ENCODE data around the gene KCNH4.
A peak's percentile ranks its signal among the peaks of the same experiment; 100 is the strongest.

Gene KCNH4

DNA sequence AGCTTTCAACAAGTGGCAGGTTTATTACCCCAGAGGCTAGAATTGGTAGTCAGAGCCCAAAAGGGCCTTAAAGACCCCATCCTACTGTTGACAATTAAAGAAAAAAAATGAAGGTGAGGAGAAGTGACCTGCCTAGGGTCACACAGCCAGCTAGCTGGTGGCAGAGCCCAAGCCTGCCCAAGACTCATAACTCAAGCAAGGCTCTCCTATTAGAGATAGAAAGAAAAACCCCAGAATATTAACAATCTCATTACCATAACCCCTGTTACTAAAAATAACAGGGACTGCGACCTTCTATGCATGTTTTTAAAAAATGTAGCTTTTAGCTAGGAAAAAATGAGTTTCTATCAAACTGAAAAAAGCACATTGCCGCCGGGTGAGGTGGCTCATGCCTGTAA is 44.3 kb downstream of the KCNH4 start:
- DNase-seq (ENCODE audit: low read depth in 2 of 2): no peak

DNA sequence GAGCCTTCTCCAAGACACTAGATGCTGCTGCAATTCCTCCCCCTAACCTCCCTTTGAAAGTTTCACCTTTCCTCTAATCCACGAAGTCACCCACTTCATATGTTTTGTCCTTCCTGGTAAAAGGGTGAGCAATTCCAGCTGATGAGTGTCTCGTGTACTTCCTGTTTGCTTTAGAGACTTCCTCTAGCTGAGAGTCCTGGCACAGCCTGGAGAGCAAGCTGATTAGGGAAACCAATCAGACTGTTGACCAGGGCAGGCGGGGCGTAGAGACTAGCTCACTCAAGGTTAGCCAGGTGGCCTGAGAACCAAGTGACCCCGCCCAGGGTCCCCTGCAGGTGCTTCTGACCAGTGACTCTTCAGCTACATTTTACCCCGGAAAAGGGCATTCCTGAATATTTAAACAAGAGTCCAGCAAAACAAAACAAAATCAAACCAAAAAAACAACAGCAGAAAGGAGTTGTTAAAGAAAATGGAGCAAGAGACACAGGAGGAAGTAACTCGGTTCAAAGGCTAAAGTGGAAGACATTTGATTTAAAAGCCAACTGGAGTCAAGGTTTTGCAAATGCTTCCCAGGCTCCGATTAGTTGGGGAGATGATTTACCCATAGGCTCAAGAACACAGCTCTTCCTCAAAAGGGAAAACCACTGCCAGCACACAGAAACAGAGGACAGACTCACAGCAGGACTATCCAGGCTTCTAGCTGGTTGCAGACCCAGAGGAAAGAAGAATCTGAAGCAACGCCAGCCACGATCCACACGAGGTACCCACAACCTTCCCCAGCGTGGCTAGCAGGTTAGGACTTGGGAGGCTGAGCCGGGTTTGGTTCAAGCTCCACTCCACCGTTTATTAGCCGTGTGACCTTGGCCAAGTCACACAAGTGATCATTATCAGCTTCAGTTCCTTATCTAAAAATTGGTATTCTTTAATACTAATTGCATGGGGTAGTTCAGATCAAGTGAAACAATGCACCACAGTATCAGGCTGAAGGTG is 45.0 kb downstream of the KCNH4 start:
- DNase-seq (ENCODE audit: low read depth in 2 of 2): no peak

DNA sequence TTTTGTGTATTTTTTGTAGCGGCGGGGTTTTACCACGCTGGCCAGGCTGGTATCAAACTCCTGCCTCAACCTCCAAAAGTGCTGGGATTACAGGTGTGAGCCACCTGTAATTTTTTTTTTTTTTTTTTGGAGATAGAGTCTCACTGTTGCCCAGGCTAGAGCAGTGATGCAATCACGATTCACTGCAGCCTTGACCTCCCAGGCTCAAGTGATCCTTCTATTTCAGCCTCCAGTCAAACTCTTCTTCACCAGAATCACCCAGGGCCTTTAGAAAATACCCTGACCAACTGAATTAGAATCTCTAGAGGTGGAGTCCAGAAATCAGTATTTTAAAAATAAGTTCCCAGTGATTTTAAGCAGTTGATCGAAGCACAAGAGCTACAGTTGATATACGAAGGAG is 45.8 kb downstream of the KCNH4 start:
- DNase-seq (ENCODE audit: low read depth in 2 of 2): no peak

DNA sequence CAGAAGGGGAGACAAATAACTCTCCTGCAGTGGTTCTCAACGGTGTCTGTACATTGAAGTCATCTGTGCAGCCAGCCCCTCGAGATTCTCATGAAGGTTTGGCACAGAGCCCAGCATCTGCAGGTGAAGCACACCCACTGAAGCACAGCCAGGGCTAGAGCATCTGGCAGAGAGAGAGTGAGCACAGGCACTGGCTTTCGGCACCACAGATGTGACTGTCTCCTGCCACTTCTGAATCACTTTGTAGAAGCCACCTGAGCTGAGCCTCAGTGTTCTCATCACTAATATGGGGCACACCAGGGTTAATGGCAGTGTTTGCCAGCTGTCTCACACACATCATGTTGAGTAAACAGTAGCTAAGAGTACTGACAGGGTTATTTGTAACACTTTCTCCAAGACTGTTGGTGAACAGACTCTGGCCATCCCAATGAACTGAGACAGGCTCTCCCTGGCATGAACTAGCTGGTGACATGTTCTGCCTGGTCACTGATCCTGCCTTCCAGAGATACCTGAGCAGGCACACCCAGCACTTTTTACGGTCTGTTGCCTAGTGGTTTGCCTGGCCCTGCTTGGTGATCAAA is 47.4 kb downstream of the KCNH4 start:
- no peak for DNase-seq (ENCODE audit: low read depth in 2 of 2)

DNA sequence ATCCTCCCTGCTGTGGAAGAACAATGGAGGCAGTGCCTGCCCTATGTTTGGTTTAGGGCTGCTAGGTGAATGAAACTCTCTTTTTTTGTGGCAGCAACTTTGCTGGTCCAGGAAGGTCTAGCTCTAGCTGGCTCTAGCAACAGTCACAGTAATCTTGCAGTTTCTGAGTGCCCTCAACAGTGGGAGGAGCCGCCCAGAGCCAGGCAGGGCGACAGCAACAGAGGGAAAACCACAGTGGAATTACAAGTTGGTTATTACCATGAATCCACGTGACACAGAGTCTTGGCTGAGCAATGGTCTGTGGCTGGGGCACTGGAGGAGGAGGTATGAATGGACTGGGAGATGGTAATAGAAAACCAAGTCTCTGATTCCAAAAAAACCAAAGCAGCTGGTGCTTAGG is 48.0 kb downstream of the KCNH4 start:
- DNase-seq (ENCODE audit: low read depth in 2 of 2): no peak

DNA sequence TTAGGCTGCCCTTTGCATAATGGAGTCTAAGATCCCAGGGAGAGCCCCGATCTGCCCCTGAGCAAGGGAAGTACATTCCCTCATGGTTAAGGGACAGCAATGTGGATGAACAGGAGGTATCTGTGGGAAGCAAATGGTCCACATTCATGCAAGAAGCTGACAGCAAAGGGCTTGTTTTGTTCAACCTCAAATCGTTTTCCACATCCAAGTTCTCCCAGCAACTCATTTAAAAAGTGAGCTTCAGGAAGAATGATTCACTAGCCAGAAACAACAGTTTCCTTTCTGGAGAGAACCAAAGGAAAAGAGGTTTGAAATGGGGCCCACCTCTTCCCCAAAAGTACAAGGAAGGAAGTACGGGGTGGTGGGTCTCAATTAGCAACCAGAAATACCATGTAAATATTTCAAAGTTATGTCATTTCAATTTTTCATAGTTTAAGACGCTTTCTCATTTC is 48.9 kb downstream of the KCNH4 start:
- DNase-seq (ENCODE audit: low read depth in 2 of 2): no peak

DNA sequence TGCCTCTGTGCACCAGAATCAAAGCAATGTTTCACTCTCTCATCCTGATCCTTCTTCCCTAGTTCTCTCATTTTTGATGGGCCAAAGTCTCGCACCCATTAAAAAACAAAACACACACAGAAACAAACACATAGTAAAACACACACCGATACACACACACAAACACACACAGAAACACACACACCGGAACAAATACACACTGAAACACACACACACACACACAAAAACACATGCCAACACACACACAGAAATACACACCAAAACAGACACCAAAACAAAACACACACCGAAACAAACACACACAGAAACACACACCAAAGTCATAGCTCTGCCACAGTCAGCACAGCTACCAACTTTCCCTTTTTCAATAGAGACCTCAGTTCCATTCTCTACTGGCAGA is 49.7 kb downstream of the KCNH4 start:
- no peak for DNase-seq (ENCODE audit: low read depth in 2 of 2)

DNA sequence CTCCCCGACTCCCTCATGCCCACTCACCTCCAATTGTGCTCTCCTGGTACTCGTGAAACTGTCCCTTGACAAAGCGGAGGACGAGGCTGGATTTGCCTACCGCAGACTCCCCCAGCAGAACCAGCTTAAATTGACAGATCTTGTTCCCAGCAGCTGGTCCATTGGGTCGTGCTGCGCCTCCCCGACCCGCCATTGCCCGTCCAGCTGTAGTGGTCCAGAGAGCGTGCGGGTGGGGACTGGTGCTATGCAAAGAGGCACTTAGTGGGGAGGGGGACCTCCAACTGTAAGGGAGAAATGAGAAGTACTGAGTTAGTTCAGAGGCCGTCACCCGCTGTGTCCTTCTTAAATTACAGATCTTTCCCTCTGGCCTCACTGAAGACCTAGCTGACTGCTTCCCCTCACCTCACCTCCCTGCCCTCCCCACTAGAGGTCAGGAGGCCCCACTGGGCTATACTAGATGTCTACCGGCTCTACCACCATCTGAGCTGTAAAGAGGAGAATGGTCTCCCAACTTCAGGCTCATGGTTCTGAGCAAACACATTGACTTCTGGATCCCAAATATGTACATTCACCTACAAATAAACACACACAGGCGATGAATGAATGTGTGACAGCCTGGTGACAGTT is 50.5 kb downstream of the KCNH4 start:
- DNase-seq (ENCODE audit: low read depth in 2 of 2): no peak

DNA sequence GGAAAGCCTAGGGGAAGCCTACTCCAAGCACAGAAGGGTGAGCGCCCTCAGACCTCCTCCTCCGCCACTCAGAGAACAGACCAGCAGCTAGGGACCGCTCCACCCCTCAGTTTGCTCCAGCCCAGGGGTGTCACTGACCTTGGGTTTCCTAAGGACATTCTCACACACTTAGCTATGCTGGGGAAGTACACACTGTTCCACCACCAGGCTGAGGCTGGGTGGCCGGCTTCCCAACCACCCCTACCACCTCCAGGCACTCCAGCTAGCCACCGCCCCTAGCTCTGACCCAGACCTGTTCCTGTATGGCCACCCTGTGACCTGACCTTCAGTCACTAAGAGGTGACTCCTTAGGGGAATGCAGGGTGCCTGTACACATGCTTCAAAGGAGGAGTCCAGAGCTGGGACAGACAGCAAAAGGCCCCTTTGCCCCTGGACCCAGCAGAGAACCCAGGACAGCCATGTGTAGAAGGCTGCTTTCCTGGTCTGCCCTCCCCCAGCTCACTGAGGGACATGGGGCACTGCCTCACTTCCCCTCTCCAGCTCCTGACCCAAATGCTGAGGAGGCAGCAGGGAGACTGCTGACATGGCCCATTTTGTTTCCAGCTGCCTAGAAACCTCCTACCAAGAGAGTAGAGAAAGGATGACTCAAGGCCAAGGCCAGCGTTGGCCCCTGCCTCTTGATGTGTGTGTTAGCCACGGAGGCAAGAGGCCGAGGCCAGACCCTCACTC is 51.7 kb downstream of the KCNH4 start:
- no peak for DNase-seq (ENCODE audit: low read depth in 2 of 2)

DNA sequence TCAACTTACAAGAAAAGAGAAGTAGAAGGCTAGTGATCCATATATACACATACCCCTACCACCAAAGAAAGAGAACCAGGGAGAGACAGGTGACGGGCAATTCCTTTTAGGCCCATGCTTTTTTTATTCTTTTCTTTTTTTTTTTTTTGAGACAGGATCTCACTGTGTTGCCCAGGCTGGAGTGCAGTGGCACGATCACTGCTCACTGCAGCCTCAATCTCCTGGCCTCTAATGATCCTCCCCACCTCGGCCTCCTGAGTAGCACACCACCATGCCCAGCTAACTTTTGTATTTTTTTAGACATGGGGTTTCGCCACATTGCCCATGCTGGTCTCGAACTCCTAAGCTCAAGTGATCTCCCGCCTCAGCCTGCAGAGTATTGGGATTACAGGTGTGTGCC is 53.5 kb downstream of the KCNH4 start:
- DNase-seq (ENCODE audit: low read depth in 2 of 2): no peak

DNA sequence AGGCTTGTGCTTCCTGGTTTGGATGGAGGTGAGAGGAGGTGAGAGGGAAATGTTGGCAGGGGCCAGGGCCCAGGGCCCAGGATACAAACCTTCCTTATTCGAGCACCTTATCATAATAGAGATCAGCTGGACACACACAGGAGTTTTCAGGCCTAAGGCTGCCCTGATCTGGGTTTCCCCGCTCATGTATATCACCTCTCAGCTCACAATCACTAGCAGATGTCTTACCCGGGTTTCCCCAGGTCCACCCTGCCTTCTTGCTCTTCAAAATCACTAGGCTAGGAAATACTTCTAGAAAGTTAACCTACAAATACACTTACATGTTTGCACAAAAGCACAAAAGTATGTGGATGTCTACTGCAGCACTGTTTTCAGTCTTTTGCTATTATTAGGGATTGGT is 54.1 kb downstream of the KCNH4 start:
- no peak for DNase-seq (ENCODE audit: low read depth in 2 of 2)

DNA sequence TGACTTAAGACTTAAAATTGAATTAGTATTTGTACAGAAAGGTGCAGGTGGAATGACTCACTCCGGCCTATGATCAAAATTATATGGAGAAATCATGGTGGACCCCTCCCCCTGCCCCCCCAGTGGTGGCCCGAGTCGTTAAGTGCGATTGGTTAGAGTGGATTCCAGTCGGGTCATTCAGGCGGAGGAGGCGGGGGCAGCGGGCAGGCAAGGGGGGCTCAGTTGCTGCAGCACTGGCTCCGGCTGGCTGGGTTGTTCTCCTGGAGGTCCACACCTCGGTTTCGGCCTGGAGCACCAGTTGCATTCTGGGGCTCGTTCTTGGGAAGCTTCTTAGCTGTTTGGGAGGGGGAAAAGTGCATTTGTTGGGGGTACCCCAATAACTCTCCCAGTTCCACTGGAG is 55.4 kb downstream of the KCNH4 start:
- no peak for DNase-seq (ENCODE audit: low read depth in 2 of 2)

DNA sequence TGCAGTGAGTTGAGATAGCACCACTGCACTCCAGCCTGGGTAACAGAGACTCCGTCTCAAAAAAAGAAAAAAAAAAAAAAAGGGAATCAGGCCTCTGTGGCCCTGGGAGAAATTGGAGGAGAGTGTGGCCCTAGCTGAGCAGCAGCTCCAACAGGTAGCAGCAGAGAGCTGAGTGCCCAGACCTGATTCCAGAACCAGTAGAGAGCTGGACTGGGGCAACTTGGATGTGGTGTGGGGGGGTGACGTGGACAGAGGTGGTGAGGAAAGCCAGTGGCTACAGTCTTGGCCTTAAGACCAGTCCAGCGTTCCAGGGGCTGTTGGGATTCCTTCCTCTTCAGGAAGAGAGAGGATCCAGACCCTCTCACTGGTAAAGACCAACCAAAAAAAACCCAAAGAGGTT is 56.7 kb downstream of the KCNH4 start:
- DNase-seq (ENCODE audit: low read depth in 2 of 2): no peak

DNA sequence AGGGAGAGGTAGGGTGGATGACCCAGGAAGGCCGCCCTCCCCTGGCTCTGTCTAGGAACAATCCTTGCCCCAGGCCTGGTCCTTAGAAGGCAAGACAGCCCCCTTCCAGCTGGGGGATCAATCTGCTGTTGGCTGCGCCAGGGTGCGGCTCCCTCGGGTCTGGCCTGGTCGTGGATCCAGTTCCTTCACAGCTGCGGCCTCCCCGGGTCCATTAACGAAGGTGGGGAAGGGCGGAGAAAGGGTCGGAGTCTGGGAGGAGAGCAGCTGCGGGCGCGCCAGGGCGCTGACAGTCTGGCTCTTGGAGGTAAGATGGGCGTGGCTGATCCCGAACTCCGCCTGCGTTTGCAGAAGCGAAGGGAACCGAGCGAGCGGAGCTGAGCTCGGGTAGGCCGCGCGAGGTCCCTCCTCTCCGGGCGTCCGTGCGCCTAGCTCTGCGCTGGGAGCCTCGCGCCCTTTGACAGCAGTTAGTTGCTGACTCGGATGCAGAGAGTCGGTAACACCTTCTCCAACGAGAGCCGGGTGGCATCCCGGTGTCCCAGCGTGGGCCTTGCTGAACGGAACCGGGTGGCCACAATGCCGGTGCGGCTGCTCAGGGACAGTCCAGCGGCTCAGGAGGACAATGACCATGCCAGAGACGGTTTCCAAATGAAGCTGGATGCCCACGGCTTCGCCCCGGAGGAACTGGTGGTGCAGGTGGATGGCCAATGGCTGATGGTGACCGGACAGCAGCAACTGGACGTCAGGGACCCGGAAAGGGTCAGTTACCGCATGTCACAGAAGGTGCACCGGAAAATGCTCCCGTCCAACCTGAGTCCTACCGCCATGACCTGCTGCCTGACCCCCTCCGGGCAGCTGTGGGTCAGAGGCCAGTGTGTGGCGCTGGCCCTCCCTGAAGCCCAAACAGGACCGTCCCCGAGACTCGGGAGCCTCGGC is 58.3 kb downstream of the KCNH4 start, which contains the start of gene HSPB9:
HSPB9 (plus strand) TSS at position 434 of the 933 bp plus-strand sequence; CDS start at position 481, 47 bp downstream.
- DNase-seq (ENCODE audit: low read depth in 2 of 2): no peak

DNA sequence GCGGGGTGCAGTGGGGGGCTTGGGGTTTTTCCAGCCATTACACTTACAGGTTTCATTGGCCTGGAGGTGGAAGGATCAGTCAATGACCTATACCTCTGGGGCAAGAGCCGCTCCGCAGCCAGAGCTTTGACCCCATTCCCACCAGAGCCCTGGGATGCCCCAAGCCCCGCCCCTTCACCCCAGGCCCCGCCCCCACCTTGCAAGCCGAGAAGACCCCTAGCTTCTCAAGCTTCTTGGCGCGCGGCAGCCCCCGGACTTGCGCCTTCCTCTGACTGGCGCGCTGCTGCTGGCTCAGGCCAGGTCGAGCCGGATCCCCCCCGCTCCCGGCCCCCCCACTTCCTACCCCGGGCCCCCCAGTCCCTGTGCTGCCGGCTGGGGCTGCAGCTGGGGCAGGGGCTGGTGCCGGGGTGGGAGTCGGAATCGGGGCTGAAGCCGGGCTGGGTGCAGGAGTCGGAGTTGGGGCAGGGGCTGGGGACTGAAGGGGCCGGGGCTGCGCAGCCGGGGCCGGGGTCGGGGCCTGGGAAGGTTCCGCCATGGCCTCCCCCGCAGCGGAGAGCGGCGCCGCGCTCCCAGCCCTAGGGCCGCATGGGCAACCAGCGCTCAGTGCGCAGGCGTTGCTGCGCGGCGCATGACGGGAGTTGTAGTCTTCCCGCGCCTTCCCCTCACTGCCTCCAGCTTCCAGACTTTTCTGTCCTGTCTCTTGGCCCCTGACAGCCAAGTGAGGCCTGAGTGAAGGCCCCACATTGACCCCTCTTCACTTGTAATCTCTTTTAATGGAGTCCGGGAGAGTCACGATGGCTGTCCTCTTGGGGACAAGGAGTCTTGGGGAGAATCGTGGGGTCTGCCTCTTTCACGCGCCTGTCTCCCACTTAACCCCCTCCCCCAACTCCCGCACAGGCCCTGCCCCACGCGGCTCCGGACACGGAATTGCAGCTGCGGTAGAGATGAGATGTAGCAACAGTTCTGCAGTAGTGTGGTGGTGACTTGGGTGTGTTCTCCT is 59.9 kb downstream of the KCNH4 start, which contains the start of gene KAT2A:
KAT2A (minus strand) TSS at position 598 of the 1,000 bp plus-strand sequence; CDS start at position 535, 63 bp downstream.
- peak; percentile 54 to 55 for DNase-seq (ENCODE audit: low read depth in 2 of 2)

DNA sequence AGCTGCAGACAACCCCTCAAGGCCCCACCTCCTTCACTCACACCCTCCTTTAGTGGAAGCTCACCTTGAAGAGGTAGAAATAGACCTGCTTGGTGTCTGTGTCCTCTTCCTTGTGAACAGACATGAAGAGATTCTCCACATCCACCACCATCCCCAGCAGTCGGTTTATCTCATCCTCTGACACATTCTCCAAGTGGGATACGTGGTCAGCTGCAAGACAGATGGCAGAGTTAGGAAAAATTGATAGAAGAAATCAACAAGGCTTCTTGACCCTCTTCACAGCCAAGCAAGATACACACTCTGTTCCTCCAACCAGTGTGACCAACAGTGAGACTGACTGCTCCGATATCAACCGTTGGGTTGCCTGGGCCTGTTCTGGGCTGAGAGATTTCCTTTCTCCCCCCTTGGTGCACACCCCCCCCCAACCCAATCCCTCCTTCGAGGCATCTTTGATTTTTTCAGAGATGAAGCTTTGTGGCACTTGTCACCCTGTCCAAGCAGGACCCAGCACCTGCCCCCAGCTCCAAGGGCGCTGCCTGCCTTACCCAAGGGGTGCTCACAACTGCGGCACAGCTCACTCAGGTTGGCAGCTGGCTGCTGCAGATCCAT is 60.7 kb downstream of the KCNH4 start:
- DNase-seq (ENCODE audit: low read depth in 2 of 2): no peak

DNA sequence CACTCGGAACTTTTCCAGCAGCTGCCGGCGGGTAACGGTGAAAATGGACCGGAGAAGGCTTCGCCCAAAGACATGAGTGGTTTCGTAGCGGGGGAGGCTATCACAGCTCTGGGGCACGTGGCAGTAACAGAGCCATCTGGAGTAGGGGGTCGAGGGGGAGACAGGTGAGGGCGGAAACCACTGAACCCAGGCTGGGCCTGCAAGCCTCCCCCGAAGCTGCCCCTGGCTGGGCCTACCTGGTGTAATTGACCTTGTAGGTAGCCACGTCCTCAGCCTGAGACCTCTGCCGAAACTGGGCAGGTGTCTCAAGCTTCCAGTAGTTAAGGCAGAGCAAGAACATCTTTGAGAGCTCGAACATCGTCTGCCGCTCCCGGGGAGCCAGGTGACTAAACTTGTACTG is 61.6 kb downstream of the KCNH4 start:
- no peak for DNase-seq (ENCODE audit: low read depth in 2 of 2)

DNA sequence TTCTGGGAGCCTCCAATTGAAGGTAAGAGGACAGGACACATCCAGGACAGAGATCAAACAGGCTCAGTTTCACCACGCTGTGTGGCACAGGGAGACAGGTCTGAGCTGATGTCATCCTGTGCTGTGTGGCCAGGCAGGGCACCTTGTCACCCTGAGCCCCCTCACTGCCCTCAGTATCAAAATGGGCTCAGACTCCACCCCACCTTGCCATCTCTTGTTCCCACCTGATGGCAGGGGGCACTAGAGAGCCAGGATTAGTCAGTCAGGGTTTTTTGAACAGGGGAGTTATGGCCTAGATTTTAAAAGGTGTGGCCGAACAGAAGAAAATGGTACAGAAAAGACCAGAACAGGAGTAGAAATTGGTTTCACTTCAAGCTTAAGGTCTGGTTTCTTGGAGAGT is 62.4 kb downstream of the KCNH4 start:
- DNase-seq (ENCODE audit: low read depth in 2 of 2): no peak

DNA sequence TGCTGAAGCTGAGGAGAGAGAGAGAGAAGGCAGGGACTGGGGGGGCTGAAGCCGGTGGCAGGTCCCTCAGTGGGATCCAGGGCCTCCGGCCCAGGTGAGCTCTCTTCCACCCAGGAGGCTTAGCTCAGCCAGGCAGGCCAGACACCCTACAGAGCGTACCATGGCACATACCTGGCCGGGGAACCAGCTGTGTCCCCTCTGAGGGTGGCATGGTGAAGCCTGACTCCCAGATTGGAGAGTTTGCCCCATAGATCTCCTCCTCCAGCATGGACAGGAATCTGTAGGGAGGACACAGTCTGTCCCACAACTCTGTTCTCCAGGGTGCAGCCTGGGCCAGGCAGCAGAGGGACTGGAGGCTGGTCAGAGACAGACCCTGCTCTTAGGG is 62.8 kb downstream of the KCNH4 start:
- DNase-seq (ENCODE audit: low read depth in 2 of 2): no peak

Data from activated CD8-positive, alpha-beta memory T cell treated with anti-CD3 and anti-CD28 coated beads for 4 hours (primary cell).